ENCODE data around the gene RPS16. TPM values are rescaled to one million over a fixed set of nuclear protein-coding genes. Genes with fewer than 3 reads are reported as not detected.

RPS16 gene
- total and polyA plus RNA-seq, 9 of the 15 experiments (the other 6 are each of a cell fraction or from before 2014, with no cell fraction given): 82.6 to 3,671 (median 2,204) TPM

DNA sequence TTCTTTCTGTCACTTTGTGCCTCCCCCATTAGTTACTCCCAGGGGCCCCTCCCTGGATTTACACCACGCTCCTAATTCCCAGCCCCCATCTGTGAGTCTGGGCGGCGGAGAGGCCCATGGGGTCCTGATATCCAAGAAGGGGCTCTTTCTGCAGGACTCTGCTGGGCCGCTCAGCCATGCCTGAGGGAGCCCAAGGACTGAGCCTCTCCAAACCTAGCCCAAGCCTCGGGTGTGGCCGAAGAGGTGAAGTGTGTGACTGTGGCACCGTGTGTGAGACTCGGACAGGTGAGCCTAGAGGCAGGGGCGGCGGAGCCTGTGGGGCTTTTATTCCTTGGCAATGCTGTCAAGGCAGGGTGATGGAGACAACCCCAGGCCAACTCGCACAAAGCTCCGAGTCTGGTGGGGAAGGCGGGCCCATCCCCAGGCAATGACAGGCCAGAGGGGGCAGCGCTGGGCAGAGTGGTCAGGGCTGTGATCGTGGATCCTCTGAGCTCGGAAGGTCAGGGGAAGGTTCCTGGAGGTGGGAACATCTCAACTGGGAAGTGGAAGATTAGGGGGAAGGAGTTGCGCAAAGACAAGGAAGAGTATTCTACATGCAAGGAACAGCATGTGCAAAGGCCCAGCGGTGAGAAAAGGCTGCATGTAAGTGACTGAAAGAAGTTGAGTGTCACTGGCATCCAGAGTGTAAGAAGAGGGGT lies 21.7 kb downstream of the RPS16 start (continued):
- TF ChIP-seq ZNF398 (CRISPR knock-in tag; IDR thresholded peaks at IDR 0.05) (no peak), PHF8 (IDR thresholded peaks at IDR 0.05; ENCODE audit: borderline replicate concordance, low read length) (no peak), ESRRB (CRISPR knock-in tag; IDR thresholded peaks at IDR 0.05; ENCODE audit: borderline replicate concordance) (no peak), HDAC1 (IDR thresholded peaks at IDR 0.05) (0 out of 4 replicates have a peak, but pooled peaks of 1 of the 2 experiments have one; percentile 37), ZNF277 (CRISPR knock-in tag; IDR thresholded peaks at IDR 0.05; ENCODE audit: borderline replicate concordance) (no peak), MAFK (IDR thresholded peaks at IDR 0.05; ENCODE audit: low read length) (no peak), HBP1 (CRISPR knock-in tag; IDR thresholded peaks at IDR 0.05) (no peak), CHD2 (IDR thresholded peaks at IDR 0.05; ENCODE audit: low read depth, low read length) (no peak), SMARCA5 (IDR thresholded peaks at IDR 0.05) (peak; percentile 79; the same call in 1 of the 2 replicates), MAFG (tag; conservative IDR thresholded peaks at IDR 0.05) (no peak), ERF (CRISPR knock-in tag; IDR thresholded peaks at IDR 0.05) (no peak), ZBTB34 (CRISPR knock-in tag; IDR thresholded peaks at IDR 0.05) (no peak), TOE1 (IDR thresholded peaks at IDR 0.05; ENCODE audit: borderline replicate concordance) (no peak), TOE1 (CRISPR knock-in tag; IDR thresholded peaks at IDR 0.05; ENCODE audit: borderline replicate concordance, low read depth) (no peak), ZNF699 (CRISPR knock-in tag; IDR thresholded peaks at IDR 0.05; ENCODE audit: insufficient replicate concordance) (no peak), USF2 (CRISPR knock-in tag; IDR thresholded peaks at IDR 0.05) (no peak), ZNF584 (CRISPR knock-in tag; IDR thresholded peaks at IDR 0.05; ENCODE audit: low read depth) (no peak)
- TF ChIP-seq, protein P1, sequence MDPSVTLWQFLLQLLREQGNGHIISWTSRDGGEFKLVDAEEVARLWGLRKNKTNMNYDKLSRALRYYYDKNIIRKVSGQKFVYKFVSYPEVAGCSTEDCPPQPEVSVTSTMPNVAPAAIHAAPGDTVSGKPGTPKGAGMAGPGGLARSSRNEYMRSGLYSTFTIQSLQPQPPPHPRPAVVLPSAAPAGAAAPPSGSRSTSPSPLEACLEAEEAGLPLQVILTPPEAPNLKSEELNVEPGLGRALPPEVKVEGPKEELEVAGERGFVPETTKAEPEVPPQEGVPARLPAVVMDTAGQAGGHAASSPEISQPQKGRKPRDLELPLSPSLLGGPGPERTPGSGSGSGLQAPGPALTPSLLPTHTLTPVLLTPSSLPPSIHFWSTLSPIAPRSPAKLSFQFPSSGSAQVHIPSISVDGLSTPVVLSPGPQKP (CRISPR knock-in tag; IDR thresholded peaks at IDR 0.05): no peak

Measured in K562 (cell line).